Naive B cell (primary cell): ENCODE data around the gene ATP5F1A. TPM values are rescaled to one million over a fixed set of nuclear protein-coding genes. Genes with fewer than 3 reads are reported as not detected.
"Not testable (repeated sequence)": the region's sequence is repeated elsewhere in the genome, so short reads cannot be mapped to it uniquely, and the experiment has no call there.

ENCODE experiments used
- ATAC-seq, 2 donors: fragments of 150-1000 bp; cut with Tn5 transposase; 2 replicates each; pipeline ENCODE4 v1.10.0; 2021; ENCODE audit warnings: low read depth in 2 of 2, mild to moderate bottlenecking in 2 of 2, moderate library complexity in 2 of 2
- DNase-seq: peaks from one replicate; pipeline ENCODE4 v3.0.0; 2022
- H3K27ac Mint-ChIP-seq, 6 donors: one replicate each; pipeline ENCODE4 v1.8.0; 2020 to 2022; ENCODE audit warnings: mild to moderate bottlenecking in 6 of 6, mixed read lengths in 6 of 6, moderate library complexity in 5 of 6, inconsistent platforms in 2 of 6
- H3K27me3 Mint-ChIP-seq, 3 donors: one replicate each; pipeline ENCODE4 v1.8.0; 2021 to 2022; ENCODE audit warnings: mixed read lengths in 3 of 3, mild to moderate bottlenecking in 1 of 3
- H3K36me3 Mint-ChIP-seq, 2 donors: one replicate each; pipeline ENCODE4 v1.8.0; 2020 to 2022; ENCODE audit warnings: mixed read lengths in 2 of 2, inconsistent platforms in 1 of 2, mild to moderate bottlenecking in 1 of 2
- H3K4me1 Mint-ChIP-seq, 3 donors: one replicate each; pipeline ENCODE4 v1.8.0; 2020 to 2022; ENCODE audit warnings: mixed read lengths in 3 of 3, inconsistent platforms in 1 of 3, mild to moderate bottlenecking in 1 of 3, moderate library complexity in 1 of 3
- H3K4me3 Mint-ChIP-seq, 8 donors: one replicate each; pipeline ENCODE4 v1.8.0; 2020 to 2022; ENCODE audit warnings: mild to moderate bottlenecking in 8 of 8, mixed read lengths in 8 of 8, moderate library complexity in 8 of 8, inconsistent platforms in 2 of 8
- H3K9me3 Mint-ChIP-seq, 7 donors: one replicate each; pipeline ENCODE4 v1.8.0; 2020 to 2022; ENCODE audit warnings: mixed read lengths in 7 of 7, mild to moderate bottlenecking in 5 of 7, inconsistent platforms in 2 of 7, moderate library complexity in 1 of 7
- polyA plus RNA-seq, 6 donors: library from polyadenylated mRNA; unstranded; fragments of 300-500 nt; fragmentation: Illumina TruSeq; gene quantifications; one replicate each; pipeline ENCODE4 v1.2.3, GENCODE V29; 2021; ENCODE audit warnings: low read depth in 6 of 6

The ATP5F1A gene
- polyA plus RNA-seq, 6 donors from 2014 or later = 349 to 555 (median 393) TPM

- no peaks in the 10 kb centered on the region for H3K9me3 Mint-ChIP-seq
- H3K4me3 Mint-ChIP-seq = no peak overlapping the region
- no peak for DNase-seq
- no peak overlapping the region for H3K27ac Mint-ChIP-seq
- H3K4me1 Mint-ChIP-seq = peaks cover 0 to 3% (median 0%) of the 10 kb centered on the region in 3 donors
- no peak for ATAC-seq
- no peaks in the 10 kb centered on the region for H3K27me3 Mint-ChIP-seq
- H3K36me3 Mint-ChIP-seq = no peaks in the 10 kb centered on the region
Observed at GRCh38 chr18:46051731-46052461, 46.2 kb downstream of the ATP5F1A start.

DNA sequence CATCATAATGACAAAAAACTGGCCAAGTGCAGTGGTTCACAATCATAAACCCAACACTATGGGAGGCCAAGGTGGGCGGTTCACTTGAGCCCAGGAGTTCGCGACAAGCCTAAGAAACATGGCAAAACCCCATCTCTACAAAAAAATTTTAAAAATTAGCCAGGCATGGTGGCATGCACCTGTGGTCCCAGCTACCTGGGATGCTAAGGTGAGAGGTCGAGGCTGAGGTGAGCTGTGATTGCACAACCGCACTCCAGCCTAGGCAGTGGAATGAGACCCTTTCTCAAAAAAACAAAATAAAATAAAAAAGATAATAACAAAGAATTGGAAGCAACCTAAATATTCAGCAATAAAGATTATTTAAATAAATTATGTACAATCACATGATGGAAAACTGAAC is 47.8 kb downstream of the ATP5F1A start:
- ATAC-seq (no peak), DNase-seq (no peak)
- H3K4me3 Mint-ChIP-seq = no peak overlapping the region
- H3K4me1 Mint-ChIP-seq = no peaks in the 10 kb centered on the region
- H3K27me3 Mint-ChIP-seq = no peaks in the 10 kb centered on the region
- H3K36me3 Mint-ChIP-seq = no peaks in the 10 kb centered on the region
- H3K9me3 Mint-ChIP-seq = peaks cover 0 to under 1% (median 0%) of the 10 kb centered on the region in 7 donors
- no peak overlapping the region for H3K27ac Mint-ChIP-seq

DNA sequence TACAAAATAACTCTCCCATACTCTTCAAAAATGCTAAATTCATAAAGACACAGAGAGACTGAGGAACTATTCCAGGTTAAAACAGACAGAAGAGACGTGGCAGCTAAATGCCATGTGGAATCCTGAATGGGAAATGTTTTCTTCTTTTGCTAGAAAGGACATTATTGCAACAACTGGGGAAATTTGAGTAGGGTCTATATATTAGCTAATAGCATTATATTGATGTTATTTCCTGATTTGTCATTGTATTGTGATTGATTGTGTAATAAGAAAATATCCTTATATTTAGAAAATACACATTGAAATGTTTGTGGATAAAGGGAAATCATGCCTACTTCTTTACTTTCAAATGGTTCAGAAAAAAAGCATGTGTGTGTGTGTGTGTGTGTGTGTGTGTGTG is 49.5 kb downstream of the ATP5F1A start:
- Mint-ChIP-seq H3K36me3 (no peaks in the 10 kb centered on the region), H3K9me3 (peaks cover 0 to 5% (median 0%) of the 10 kb centered on the region in 7 donors), H3K27me3 (no peaks in the 10 kb centered on the region), H3K27ac (no peak overlapping the region), H3K4me1 (no peaks in the 10 kb centered on the region), H3K4me3 (no peak overlapping the region)
- ATAC-seq (no peak), DNase-seq (no peak)

DNA sequence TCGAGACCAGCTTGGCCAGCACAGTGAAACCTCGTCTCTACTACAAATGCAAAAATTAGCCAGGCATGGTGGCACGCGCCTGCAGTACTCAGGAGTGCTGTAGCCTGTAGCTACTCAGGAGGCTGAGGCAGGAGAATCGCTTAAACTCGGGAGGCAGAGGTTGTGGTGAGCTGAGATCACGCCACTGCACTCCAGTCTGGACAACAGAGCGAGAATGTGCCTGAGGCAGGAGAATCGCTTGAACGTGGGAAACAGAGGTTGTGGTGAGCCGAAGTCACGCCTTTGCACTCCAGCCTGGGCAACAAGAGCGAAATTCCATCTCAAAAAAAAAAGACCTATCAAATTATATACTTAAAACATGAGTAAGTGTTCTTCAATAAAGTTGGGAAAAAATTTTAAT is 50.7 kb downstream of the ATP5F1A start:
- not testable (repeated sequence) for H3K36me3 Mint-ChIP-seq, H3K4me1 Mint-ChIP-seq, H3K27me3 Mint-ChIP-seq, DNase-seq, H3K4me3 Mint-ChIP-seq, H3K9me3 Mint-ChIP-seq, ATAC-seq, H3K27ac Mint-ChIP-seq

DNA sequence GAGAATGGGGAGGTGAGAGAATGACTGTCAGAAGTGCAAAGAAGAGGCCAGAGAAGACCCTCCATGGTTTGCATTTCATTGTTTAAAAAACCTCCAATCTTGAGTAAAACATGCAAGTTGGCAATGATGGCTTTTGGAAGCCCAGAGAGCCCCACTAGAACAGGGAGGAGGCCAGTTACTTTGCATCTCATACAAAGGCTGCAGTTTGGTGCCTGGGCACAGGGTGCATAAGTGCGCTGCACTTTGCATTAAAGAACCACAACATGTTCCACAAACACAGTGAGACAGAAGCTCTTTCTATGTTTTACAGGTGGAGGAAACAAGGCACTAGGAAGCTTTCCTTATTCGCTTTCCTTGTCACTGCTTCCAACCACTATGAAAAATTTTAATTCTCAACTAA is 51.4 kb downstream of the ATP5F1A start:
- peaks cover 0 to 7% (median 4%) of the 10 kb centered on the region in 3 donors for H3K27me3 Mint-ChIP-seq
- DNase-seq (no peak), ATAC-seq (no peak)
- H3K36me3 Mint-ChIP-seq = no peaks in the 10 kb centered on the region
- H3K27ac Mint-ChIP-seq = no peak overlapping the region
- H3K9me3 Mint-ChIP-seq = peaks cover 0 to 7% (median 0%) of the 10 kb centered on the region in 7 donors
- H3K4me3 Mint-ChIP-seq = no peak overlapping the region
- H3K4me1 Mint-ChIP-seq = no peaks in the 10 kb centered on the region

DNA sequence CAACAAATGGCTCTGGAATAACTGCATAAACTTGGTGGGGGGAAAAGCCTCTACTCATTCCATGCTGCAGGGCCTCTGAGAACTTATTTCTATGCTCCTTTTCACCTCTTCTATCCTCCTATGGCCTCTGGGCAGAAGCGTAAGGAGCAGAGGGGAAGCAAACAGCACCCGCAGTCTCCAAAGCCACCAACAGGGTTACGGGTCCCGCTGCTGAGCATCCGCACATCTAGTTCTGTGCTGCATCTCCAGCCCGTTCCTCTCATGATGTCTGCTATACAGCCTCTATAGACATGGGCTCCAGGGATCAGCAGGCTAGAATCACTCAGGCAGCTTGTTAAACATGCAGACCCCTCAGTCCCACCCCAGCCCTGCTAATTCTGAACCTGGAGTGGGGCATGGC is 52.0 kb downstream of the ATP5F1A start:
- peaks cover 0 to 7% (median 0%) of the 10 kb centered on the region in 7 donors for H3K9me3 Mint-ChIP-seq
- no peak for ATAC-seq

DNA sequence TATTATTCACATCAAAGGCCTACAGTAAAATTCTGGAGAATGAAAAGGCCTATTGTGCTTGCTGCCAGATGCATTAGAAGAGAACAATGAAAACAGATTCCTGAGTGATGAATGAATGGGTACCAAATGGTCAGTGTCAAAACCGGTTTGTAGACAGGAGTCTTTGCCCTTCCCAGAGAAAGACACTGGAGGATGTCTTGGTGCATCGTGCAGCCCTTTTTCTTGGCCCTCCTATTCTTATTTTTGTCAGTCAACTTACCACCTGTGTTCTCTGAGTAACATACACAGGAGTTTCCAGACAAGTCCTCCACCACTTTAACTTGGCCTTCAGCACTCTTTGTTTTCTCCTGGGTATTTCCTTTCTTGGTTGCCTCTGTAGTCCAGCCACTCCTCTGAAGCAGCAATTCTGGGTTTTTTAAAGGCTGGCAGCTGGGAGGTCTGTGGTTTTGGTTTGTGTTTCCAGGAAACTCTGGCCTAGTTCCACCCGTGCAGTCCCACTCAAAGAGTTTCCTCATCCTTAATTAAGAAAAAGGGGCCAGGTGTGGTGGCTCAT is 55.4 kb downstream of the ATP5F1A start:
- peak overlapping the region in 1 of 6 donors; percentile 41 for H3K27ac Mint-ChIP-seq
- H3K4me1 Mint-ChIP-seq = no peaks in the 10 kb centered on the region
- H3K9me3 Mint-ChIP-seq = peaks cover 0 to 7% (median 0%) of the 10 kb centered on the region in 7 donors
- H3K4me3 Mint-ChIP-seq = peak overlapping the region in 1 of 8 donors; percentile 9
- no peaks in the 10 kb centered on the region for H3K36me3 Mint-ChIP-seq
- ATAC-seq (no peak), DNase-seq (no peak)
- H3K27me3 Mint-ChIP-seq = peaks cover 0 to 7% (median 4%) of the 10 kb centered on the region in 3 donors

More for the DNA sequence above, 52.0 kb downstream of the ATP5F1A start:
- H3K36me3 Mint-ChIP-seq = no peaks in the 10 kb centered on the region
- no peak for DNase-seq
- H3K4me3 Mint-ChIP-seq = no peak overlapping the region
- no peaks in the 10 kb centered on the region for H3K4me1 Mint-ChIP-seq
- H3K27me3 Mint-ChIP-seq = peaks cover 0 to 7% (median 4%) of the 10 kb centered on the region in 3 donors
- H3K27ac Mint-ChIP-seq = peak overlapping the region in 1 of 6 donors; percentile 31

- DNase-seq (no peak), ATAC-seq (no peak)
- H3K27ac Mint-ChIP-seq = peak overlapping the region in 1 of 6 donors; percentile 57
- H3K4me3 Mint-ChIP-seq = no peak overlapping the region
- peaks cover 0 to 7% (median 0%) of the 10 kb centered on the region in 7 donors for H3K9me3 Mint-ChIP-seq
- H3K36me3 Mint-ChIP-seq = no peaks in the 10 kb centered on the region
- peaks cover 0 to 7% (median 4%) of the 10 kb centered on the region in 3 donors for H3K27me3 Mint-ChIP-seq
- H3K4me1 Mint-ChIP-seq = no peaks in the 10 kb centered on the region
Observed at GRCh38 chr18:46040747-46041104, 57.4 kb downstream of the ATP5F1A start.

DNA sequence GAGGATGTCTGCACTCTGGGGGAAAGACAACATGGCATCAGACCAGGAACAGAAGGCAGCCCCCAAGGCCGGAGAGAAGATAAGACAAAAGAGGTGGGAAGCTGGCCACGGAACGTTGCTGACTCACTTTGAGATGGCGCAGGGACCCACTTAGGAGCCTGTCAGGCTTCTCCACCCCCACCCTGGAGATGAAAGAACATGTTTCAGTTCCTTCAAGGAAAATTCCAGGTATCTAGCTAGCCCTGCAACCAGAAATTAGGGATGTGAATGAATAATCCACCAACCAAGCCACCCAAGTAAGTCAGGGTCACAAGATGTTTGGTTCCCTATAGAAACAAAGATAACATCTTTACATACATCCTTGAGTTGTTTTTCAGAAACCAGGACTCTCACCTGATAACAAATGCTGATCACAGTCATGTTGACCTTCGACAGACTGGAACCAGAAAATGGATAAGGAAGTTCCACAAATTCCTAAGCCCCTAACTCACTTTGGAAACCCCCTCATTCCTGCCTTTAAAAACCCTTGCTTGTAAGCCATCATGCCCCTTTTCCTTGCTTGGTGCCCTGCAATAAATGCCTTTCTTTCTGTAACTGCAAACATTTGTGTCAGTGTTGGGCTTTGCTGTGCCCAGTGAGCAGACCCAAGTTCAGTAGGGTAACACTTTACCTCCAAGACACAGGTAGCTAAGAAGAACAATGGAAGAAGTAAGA is 57.9 kb downstream of the ATP5F1A start:
- Mint-ChIP-seq H3K36me3 (no peaks in the 10 kb centered on the region), H3K4me1 (no peaks in the 10 kb centered on the region), H3K9me3 (peaks cover 0 to 7% (median 0%) of the 10 kb centered on the region in 7 donors), H3K4me3 (no peak overlapping the region), H3K27me3 (peaks cover 0 to 7% (median 4%) of the 10 kb centered on the region in 3 donors), H3K27ac (no peak overlapping the region)
- ATAC-seq (no peak), DNase-seq (no peak)

DNA sequence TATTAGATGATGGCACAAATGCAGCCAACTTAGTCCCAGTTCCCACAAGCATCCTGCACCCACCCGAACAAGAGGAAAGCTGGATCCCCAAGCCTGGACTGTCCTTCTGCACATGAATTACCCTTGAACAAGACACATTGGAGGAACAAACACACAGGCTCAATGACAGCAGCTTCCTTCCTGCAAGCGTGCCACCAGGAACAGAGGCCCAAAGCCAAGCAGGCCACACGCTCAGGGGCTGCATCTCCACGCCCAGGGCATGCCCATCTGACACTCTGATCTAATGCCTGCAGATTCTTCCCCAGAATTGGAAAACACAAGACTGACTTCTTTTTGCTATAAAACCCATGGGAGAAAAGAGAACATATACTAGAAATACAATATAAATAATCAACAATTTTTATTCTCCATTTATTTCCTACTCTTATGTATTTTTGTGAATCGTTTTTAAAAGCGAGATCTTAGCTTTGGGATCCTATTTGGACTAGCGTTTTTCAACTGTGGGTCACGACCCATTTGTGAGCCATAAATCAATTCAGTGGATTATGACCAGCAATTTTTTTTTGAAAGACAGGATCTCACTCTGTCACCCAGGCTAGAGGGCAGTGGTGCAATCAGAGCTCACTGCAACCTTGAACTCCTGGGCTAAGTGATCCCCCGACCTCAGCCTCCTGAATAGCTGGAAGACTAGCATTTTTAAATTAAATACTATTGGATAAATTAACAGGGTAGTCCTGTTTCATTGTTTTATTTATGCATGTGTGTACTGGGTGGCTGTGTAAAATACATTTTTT is 60.4 kb downstream of the ATP5F1A start:
- no peak for DNase-seq
- no peak overlapping the region for H3K27ac Mint-ChIP-seq

GRCh38 chr18:46035696-46036680 is 62.1 kb downstream of the ATP5F1A start:
- Mint-ChIP-seq H3K9me3 (no peaks in the 10 kb centered on the region), H3K4me3 (no peak overlapping the region), H3K36me3 (no peaks in the 10 kb centered on the region), H3K27ac (peak overlapping the region in 1 of 6 donors; percentile 78), H3K27me3 (no peaks in the 10 kb centered on the region), H3K4me1 (no peaks in the 10 kb centered on the region)
- ATAC-seq (no peak), DNase-seq (no peak)

More for the DNA sequence above, 60.4 kb downstream of the ATP5F1A start:
- no peaks in the 10 kb centered on the region for H3K9me3 Mint-ChIP-seq
- H3K4me1 Mint-ChIP-seq = no peaks in the 10 kb centered on the region
- H3K27me3 Mint-ChIP-seq = peaks cover 0 to 7% (median 4%) of the 10 kb centered on the region in 3 donors
- H3K36me3 Mint-ChIP-seq = no peaks in the 10 kb centered on the region
- no peak for ATAC-seq
- H3K4me3 Mint-ChIP-seq = no peak overlapping the region

DNA sequence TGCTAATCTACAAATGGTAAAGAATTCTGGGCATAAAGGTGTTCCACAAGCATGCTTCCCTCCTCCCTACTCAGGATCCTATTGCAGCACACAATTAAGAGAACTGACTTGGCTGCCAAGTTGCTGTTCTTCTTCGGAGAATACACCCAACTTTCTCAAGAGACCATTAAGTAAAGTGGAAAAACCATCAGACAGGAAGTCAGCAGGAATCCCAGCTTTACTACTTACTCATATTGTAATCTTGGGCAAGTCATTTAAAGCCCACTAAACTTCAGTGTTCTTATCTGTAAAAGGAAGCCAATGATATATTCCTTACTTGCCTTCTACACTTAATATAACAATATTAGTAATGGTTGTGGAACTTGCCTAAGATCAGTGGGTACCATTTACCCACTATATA is 63.9 kb downstream of the ATP5F1A start:
- Mint-ChIP-seq H3K9me3 (no peaks in the 10 kb centered on the region), H3K4me1 (no peaks in the 10 kb centered on the region), H3K27me3 (no peaks in the 10 kb centered on the region), H3K36me3 (no peaks in the 10 kb centered on the region), H3K27ac (no peak overlapping the region), H3K4me3 (no peak overlapping the region)
- ATAC-seq (no peak), DNase-seq (no peak)
